Subcutaneous adipose tissue (tissue), 4 donors: ENCODE measurements around the gene EXOC3L1. TPM values are rescaled to one million over a fixed set of nuclear protein-coding genes. Genes with fewer than 3 reads are reported as not detected.

Experiments
- CTCF ChIP-seq: fragments of 450-650 bp; IDR thresholded peaks from one replicate; pipeline ENCODE4 v1.5.1; 2016; ENCODE audit warnings: low read depth, mild to moderate bottlenecking, control low read depth, antibody characterized with exemption, moderate library complexity
- total RNA-seq, 4 donors: library from RNA; depleted of rRNA; stranded (reverse); fragments of >200 nt; gene quantifications; one replicate each; pipeline ENCODE4 v1.1.0, GENCODE V29; 2016

EXOC3L1 gene
- total RNA-seq, 4 donors from 2014 or later: 0.17 to 13.8 (median 1.7) TPM

GRCh38 chr16:67213197-67214019 is 23.5 kb upstream of the EXOC3L1 start:
- TF ChIP-seq CTCF: no peak

GRCh38 chr16:67212766-67213165 is 22.8 kb upstream of the EXOC3L1 start:
- TF ChIP-seq CTCF: no peak

GRCh38 chr16:67211674-67212073 is 21.7 kb upstream of the EXOC3L1 start:
- TF ChIP-seq CTCF: no peak

- no peak for TF ChIP-seq CTCF
These were observed 20.4 kb upstream of the EXOC3L1 start for GRCh38 chr16:67210069-67210937.

- TF ChIP-seq CTCF: no peak
These were observed 19.6 kb upstream of the EXOC3L1 start for GRCh38 chr16:67209565-67209964.

GRCh38 chr16:67208154-67208896 is 18.4 kb upstream of the EXOC3L1 start:
- TF ChIP-seq CTCF: no peak
